ENCODE measurements around the gene ANO3.
"Not testable (repeated sequence)": the region's sequence is repeated elsewhere in the genome, so short reads cannot be mapped to it uniquely, and the experiment has no call there.

ANO3 gene

GRCh38 chr11:26623076-26623659, 291.2 kb downstream of the ANO3 start:
- DNase-seq (ENCODE audit: extremely low spot score): no peak
- TF ChIP-seq, protein P1, sequence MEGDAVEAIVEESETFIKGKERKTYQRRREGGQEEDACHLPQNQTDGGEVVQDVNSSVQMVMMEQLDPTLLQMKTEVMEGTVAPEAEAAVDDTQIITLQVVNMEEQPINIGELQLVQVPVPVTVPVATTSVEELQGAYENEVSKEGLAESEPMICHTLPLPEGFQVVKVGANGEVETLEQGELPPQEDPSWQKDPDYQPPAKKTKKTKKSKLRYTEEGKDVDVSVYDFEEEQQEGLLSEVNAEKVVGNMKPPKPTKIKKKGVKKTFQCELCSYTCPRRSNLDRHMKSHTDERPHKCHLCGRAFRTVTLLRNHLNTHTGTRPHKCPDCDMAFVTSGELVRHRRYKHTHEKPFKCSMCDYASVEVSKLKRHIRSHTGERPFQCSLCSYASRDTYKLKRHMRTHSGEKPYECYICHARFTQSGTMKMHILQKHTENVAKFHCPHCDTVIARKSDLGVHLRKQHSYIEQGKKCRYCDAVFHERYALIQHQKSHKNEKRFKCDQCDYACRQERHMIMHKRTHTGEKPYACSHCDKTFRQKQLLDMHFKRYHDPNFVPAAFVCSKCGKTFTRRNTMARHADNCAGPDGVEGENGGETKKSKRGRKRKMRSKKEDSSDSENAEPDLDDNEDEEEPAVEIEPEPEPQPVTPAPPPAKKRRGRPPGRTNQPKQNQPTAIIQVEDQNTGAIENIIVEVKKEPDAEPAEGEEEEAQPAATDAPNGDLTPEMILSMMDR (IDR thresholded peaks at IDR 0.05; ENCODE audit: control extremely low read depth, extremely low read depth, low read depth, missing control alignments): no peak
- ChIA-PET CTCF (no interaction called here), POLR2A (no interaction called here)

GRCh38 chr11:26626346-26626745, 294.4 kb downstream of the ANO3 start:
- no peak for DNase-seq (ENCODE audit: extremely low spot score)
- TF ChIP-seq, protein P1 (IDR thresholded peaks at IDR 0.05; ENCODE audit: control extremely low read depth, extremely low read depth, low read depth, missing control alignments): no peak
- CTCF ChIA-PET: interaction anchor here (1.0 kb wide), 2 partner anchors 13 to 17 kb away, joined by 3 to 4 read pairs; no protein-coding TSS in a partner anchor
- POLR2A ChIA-PET: no interaction called here

DNA sequence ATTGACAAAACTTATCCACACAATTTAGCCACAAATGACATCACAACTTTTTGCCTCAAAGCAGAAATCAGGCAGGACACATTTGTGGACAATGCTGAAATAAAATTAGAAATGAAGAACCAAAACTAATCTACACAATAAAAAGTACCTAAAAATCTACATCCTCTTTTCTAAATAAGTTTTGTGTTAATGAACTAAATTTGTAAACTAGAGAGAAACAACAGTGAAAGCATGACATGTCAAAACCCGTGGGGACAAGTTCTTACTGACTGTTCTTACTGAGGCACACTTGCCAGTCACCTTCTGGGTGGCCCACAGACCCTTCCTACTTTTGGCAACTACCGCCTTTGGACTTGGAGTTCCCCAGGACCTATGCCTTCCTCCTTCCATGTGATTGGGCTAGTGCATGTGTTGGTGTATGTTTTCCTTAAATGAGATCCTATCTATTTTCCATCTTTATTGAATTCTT, 300.8 kb downstream of the ANO3 start:
- ChIA-PET POLR2A (no interaction called here), CTCF (no interaction called here)
- TF ChIP-seq, protein P1 (IDR thresholded peaks at IDR 0.05; ENCODE audit: control extremely low read depth, extremely low read depth, low read depth, missing control alignments): no peak
- DNase-seq (ENCODE audit: extremely low spot score): no peak

DNA sequence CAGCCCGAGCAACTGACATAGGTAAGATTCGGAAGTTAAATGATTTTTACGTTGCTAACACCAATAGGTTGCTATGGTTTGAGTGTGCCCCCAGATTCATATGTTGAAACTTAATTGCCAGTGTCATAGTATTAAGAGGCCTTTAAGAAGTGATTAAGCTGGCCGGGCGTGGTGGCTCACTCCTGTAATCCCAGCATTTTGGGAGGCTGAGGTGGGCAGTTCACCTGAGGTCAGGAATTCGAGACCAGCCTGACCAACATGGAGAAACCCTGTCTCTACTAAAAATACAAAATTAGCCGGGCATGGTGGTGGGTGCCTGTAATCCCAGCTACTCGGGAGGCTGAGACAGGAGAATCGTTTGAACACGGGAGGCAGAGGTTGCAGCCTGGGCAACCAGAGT, 311.4 kb downstream of the ANO3 start:
- CTCF ChIA-PET: interaction anchor here (0.9 kb wide), 1 partner anchor 17 kb away, joined by 3 read pairs; no protein-coding TSS in a partner anchor
- POLR2A ChIA-PET; DNase-seq (ENCODE audit: extremely low spot score): not testable (repeated sequence)

GRCh38 chr11:26649884-26650283, 318.0 kb downstream of the ANO3 start:
- ChIA-PET POLR2A (no interaction called here), CTCF (interaction anchor here (1.3 to 2.2 kb wide), 8 partner anchors 9 to 354 kb away, joined by 3 to 9 read pairs (median 4); no protein-coding TSS in a partner anchor)
- DNase-seq (ENCODE audit: extremely low spot score): peak; percentile 30
- TF ChIP-seq, protein P1 (IDR thresholded peaks at IDR 0.05; ENCODE audit: control extremely low read depth, extremely low read depth, low read depth, missing control alignments): peak; percentile 81

DNA sequence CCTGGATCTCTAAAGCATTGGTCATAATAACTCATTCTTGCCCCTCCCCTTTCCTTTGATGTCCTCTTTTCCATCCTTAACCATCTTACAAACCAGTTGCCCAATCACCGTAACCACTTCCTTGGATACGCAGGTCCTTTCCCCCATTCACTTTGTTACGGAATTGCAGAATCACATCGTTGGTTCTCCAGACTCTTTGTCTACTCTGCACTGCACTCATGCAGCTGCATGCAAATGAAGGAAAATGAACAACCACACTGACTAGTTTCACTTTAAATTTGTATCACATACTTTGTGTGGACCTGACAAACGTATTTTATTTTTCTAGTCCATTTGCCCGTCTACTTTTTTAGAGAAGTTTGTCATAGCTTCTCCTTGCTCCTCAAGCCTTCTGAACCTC, 320.0 kb downstream of the ANO3 start:
- no peak for DNase-seq (ENCODE audit: extremely low spot score)
- ChIA-PET POLR2A (no interaction called here), CTCF (interaction anchor here (1.6 kb wide), 1 partner anchor 10 kb away, joined by 4 read pairs; no protein-coding TSS in a partner anchor)
- TF ChIP-seq, protein P1 (IDR thresholded peaks at IDR 0.05; ENCODE audit: control extremely low read depth, extremely low read depth, low read depth, missing control alignments): no peak

- ChIA-PET POLR2A (no interaction called here), CTCF (interaction anchor here (1.0 kb wide), 1 partner anchor 133 kb away, joined by 3 read pairs; no protein-coding TSS in a partner anchor)
- no peak for DNase-seq (ENCODE audit: extremely low spot score)
- TF ChIP-seq, protein P1 (IDR thresholded peaks at IDR 0.05; ENCODE audit: control extremely low read depth, extremely low read depth, low read depth, missing control alignments): no peak
Measured at GRCh38 chr11:26655287-26655686, 323.4 kb downstream of the ANO3 start.

Data from GM10248 (cell line).